ENCODE measurements around the gene HECTD2.
"Not testable (repeated sequence)": the region's sequence is repeated elsewhere in the genome, so short reads cannot be mapped to it uniquely, and the experiment has no call there.

Gene HECTD2

GRCh38 chr10:91559750-91560149 lies 149.6 kb downstream of the HECTD2 start:
- Histone ChIP-seq H3K36me3 (ENCODE audit: insufficient read depth, low read length) (no peaks in the 10 kb centered on the region), H3K4me3 (no peak overlapping the region), H3K9ac (ENCODE audit: insufficient read length) (no peak overlapping the region), H3K9me3 (ENCODE audit: low read depth, low read length) (no peaks in the 10 kb centered on the region), H3K27ac (no peak overlapping the region)
- no peak for DNase-seq (ENCODE audit: low read depth, low spot score)
- TF ChIP-seq POLR2AphosphoS5 (IDR thresholded peaks at IDR 0.05; ENCODE audit: borderline replicate concordance, low read depth, low read length) (no peak), EZH2 (IDR thresholded peaks at IDR 0.05) (no peak), FOXP2 (optimal IDR thresholded peaks at IDR 0.05; ENCODE audit: control extremely low read depth, extremely low read length, insufficient read depth) (no peak)

GRCh38 chr10:91560827-91561226 lies 150.7 kb downstream of the HECTD2 start:
- not testable (repeated sequence) for H3K9me3 ChIP-seq (ENCODE audit: low read depth, low read length); H3K27ac ChIP-seq; H3K4me3 ChIP-seq; H3K36me3 ChIP-seq (ENCODE audit: insufficient read depth, low read length); H3K9ac ChIP-seq (ENCODE audit: insufficient read length); DNase-seq (ENCODE audit: low read depth, low spot score)

DNA sequence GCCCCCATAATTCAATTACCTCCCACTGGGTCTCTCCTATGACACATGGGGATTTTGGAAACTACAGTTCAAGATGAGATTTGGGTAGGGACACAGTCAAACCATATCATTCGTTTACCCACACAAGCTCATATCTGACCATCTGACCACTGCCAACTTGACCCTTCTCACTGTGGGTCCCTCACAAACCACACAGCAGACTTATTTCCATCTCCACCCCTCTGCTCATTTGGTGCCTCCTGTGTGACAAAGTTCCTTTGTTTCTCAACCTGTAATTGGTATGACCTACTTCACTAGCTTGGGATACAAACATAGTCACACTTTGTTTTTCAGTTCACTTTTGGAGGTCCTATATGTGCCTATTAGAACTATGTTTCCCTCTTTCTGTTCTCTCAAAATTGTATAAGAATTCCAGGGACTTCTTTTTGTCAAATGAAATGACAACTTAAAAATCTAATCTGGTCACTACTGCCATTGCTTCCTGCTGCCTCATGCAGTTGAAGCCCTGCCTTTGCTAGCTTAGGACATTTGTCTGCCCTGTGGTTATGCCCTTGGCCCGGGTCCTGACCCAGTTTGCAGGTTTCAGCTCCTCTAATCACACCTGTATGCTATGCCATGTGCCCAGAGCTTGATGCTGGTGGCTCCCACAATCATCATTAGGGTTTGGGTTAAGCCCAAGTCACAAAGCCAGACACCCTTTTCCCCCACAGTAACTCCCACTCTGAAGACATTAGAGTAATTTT lies 152.9 kb downstream of the HECTD2 start:
- Histone ChIP-seq H3K4me3 (no peak overlapping the region), H3K9ac (ENCODE audit: insufficient read length) (no peak overlapping the region), H3K9me3 (ENCODE audit: low read depth, low read length) (no peaks in the 10 kb centered on the region), H3K36me3 (ENCODE audit: insufficient read depth, low read length) (no peaks in the 10 kb centered on the region), H3K27ac (no peak overlapping the region)
- no peak for DNase-seq (ENCODE audit: low read depth, low spot score)
- TF ChIP-seq POLR2AphosphoS5 (IDR thresholded peaks at IDR 0.05; ENCODE audit: borderline replicate concordance, low read depth, low read length) (no peak), EZH2 (IDR thresholded peaks at IDR 0.05) (no peak), FOXP2 (optimal IDR thresholded peaks at IDR 0.05; ENCODE audit: control extremely low read depth, extremely low read length, insufficient read depth) (no peak)

GRCh38 chr10:91564026-91564425 lies 153.9 kb downstream of the HECTD2 start:
- Histone ChIP-seq H3K27ac (no peak overlapping the region), H3K36me3 (ENCODE audit: insufficient read depth, low read length) (no peaks in the 10 kb centered on the region), H3K9me3 (ENCODE audit: low read depth, low read length) (no peaks in the 10 kb centered on the region), H3K9ac (ENCODE audit: insufficient read length) (no peak overlapping the region), H3K4me3 (no peak overlapping the region)
- TF ChIP-seq EZH2 (IDR thresholded peaks at IDR 0.05) (no peak), FOXP2 (optimal IDR thresholded peaks at IDR 0.05; ENCODE audit: control extremely low read depth, extremely low read length, insufficient read depth) (no peak), POLR2AphosphoS5 (IDR thresholded peaks at IDR 0.05; ENCODE audit: borderline replicate concordance, low read depth, low read length) (no peak)
- DNase-seq (ENCODE audit: low read depth, low spot score), result no peak
